GM19397 (cell line): ENCODE results near the gene RPS6KB2.

Experiments
- ATAC-seq: cut with Tn5 transposase; IDR thresholded peaks from one replicate; pipeline ENCODE4 v1.9.1; 2021; ENCODE audit warnings: mild to moderate bottlenecking, moderate library complexity; ENCODE audit not compliant: unreplicated experiment

The RPS6KB2 gene

GRCh38 chr11:67441098-67441563, 12.8 kb downstream of the RPS6KB2 start:
- ATAC-seq, result no peak

GRCh38 chr11:67441731-67442351, 13.5 kb downstream of the RPS6KB2 start:
- ATAC-seq, result no peak

- no peak for ATAC-seq
Measured at GRCh38 chr11:67442504-67443404, 14.5 kb downstream of the RPS6KB2 start.

- no peak for ATAC-seq
Measured at GRCh38 chr11:67445515-67445914, 17.2 kb downstream of the RPS6KB2 start.

- ATAC-seq, result no peak
Measured at GRCh38 chr11:67448220-67448609, 19.9 kb downstream of the RPS6KB2 start.

- no peak for ATAC-seq
Measured at GRCh38 chr11:67449116-67449844, 21.0 kb downstream of the RPS6KB2 start.

- ATAC-seq, result no peak
Measured at GRCh38 chr11:67450796-67451657, 22.7 kb downstream of the RPS6KB2 start.

- no peak for ATAC-seq
Measured at GRCh38 chr11:67451658-67451976, 23.3 kb downstream of the RPS6KB2 start.

- ATAC-seq, result no peak
Measured at GRCh38 chr11:67452141-67452952, 24.1 kb downstream of the RPS6KB2 start, which contains the start of gene GPR152. Gene GPR152 (minus strand): TSS chr11:67452729. CDS start chr11:67452724, 5 bp downstream.

GRCh38 chr11:67453816-67454732, 25.8 kb downstream of the RPS6KB2 start:
- ATAC-seq, result no peak

GRCh38 chr11:67455054-67455453, 26.8 kb downstream of the RPS6KB2 start, which contains the start of gene CABP4:
Gene CABP4 (plus strand): TSS chr11:67455354. CDS start chr11:67455424, 70 bp downstream.
- no peak for ATAC-seq

- no peak for ATAC-seq
Measured at GRCh38 chr11:67456068-67456705, 27.9 kb downstream of the RPS6KB2 start.

GRCh38 chr11:67457453-67457852, 29.2 kb downstream of the RPS6KB2 start:
- ATAC-seq, result no peak

- ATAC-seq, result no peak
Measured at GRCh38 chr11:67458266-67458665, 30.0 kb downstream of the RPS6KB2 start.

- ATAC-seq, result no peak
Measured at GRCh38 chr11:67463186-67463585, 34.9 kb downstream of the RPS6KB2 start.

- no peak for ATAC-seq
Measured at GRCh38 chr11:67463680-67464410, 35.6 kb downstream of the RPS6KB2 start.

- peak; percentile 47 for ATAC-seq
Measured at GRCh38 chr11:67464411-67465188, 36.3 kb downstream of the RPS6KB2 start.
